Kidney glomerular epithelial cell (primary cell): ENCODE results near the gene B4GALT2.
A peak's percentile ranks its signal among the peaks of the same experiment; 100 is the strongest.

Experiments
- DNase-seq: peaks from one replicate; lab custom pipeline; 2025; lab: John Stamatoyannopoulos, UW

Gene B4GALT2

GRCh38 chr1:43984855-43985254 is 5.8 kb downstream of the B4GALT2 start:
- DNase-seq: no peak

GRCh38 chr1:43985984-43986595 is 7.1 kb downstream of the B4GALT2 start:
- DNase-seq: no peak

GRCh38 chr1:43986712-43987111 is 7.7 kb downstream of the B4GALT2 start:
- DNase-seq: no peak

- DNase-seq: no peak
Observed at GRCh38 chr1:43987159-43987902, 8.3 kb downstream of the B4GALT2 start.

GRCh38 chr1:43990271-43991199 is 11.5 kb downstream of the B4GALT2 start:
- no peak for DNase-seq

GRCh38 chr1:43991200-43991475 is 12.1 kb downstream of the B4GALT2 start:
- no peak for DNase-seq

- DNase-seq: peak; percentile 56
Observed at GRCh38 chr1:43991476-43992231, 12.6 kb downstream of the B4GALT2 start, which contains the start of gene CCDC24. Gene CCDC24 (plus strand): TSS chr1:43991599. CDS start chr1:43991879, 280 bp downstream.

- no peak for DNase-seq
Observed at GRCh38 chr1:43992232-43992995, 13.4 kb downstream of the B4GALT2 start.

GRCh38 chr1:43993206-43993914 is 14.3 kb downstream of the B4GALT2 start:
- DNase-seq: no peak

GRCh38 chr1:43994071-43994470 is 15.1 kb downstream of the B4GALT2 start:
- DNase-seq: no peak

GRCh38 chr1:43994794-43995790 is 16.1 kb downstream of the B4GALT2 start:
- DNase-seq: no peak

- no peak for DNase-seq
Observed at GRCh38 chr1:43995984-43996732, 17.1 kb downstream of the B4GALT2 start.

GRCh38 chr1:43996733-43997115 is 17.7 kb downstream of the B4GALT2 start:
- no peak for DNase-seq

- no peak for DNase-seq
Observed at GRCh38 chr1:43997295-43997999, 18.4 kb downstream of the B4GALT2 start.

GRCh38 chr1:43998000-43998378 is 19.0 kb downstream of the B4GALT2 start:
- DNase-seq: no peak

- DNase-seq: no peak
Observed at GRCh38 chr1:43999455-43999854, 20.4 kb downstream of the B4GALT2 start.

GRCh38 chr1:44000122-44000665 is 21.2 kb downstream of the B4GALT2 start:
- no peak for DNase-seq

GRCh38 chr1:44002165-44002564 is 23.2 kb downstream of the B4GALT2 start:
- DNase-seq: no peak
